Neural cell (in vitro differentiated cells): ENCODE measurements around the gene SP3.

ENCODE experiments used
- EP300 ChIP-seq: fragments of 450-650 bp; conservative IDR thresholded peaks from 2 replicates; pipeline ENCODE4 v1.6.1; 2014; ENCODE audit warnings: antibody characterized with exemption, mild to moderate bottlenecking, moderate library complexity; ENCODE audit not compliant: poor library complexity, severe bottlenecking
- EZH2 ChIP-seq: fragments of 200-600, 300-800 bp; shearing (Covaris generic), sonication (generic); IDR thresholded peaks from 2 replicates; pipeline ENCODE4 v1.6.1; 2014; ENCODE audit warnings: antibody characterized with exemption, low read length, borderline replicate concordance, mild to moderate bottlenecking; ENCODE audit not compliant: insufficient read depth, poor library complexity, severe bottlenecking
- MXI1 ChIP-seq: fragments of 450-650 bp; conservative IDR thresholded peaks from 2 replicates; pipeline ENCODE4 v1.6.1; 2014; ENCODE audit warnings: antibody characterized with exemption, mild to moderate bottlenecking; ENCODE audit not compliant: poor library complexity, severe bottlenecking
- POLR2AphosphoS5 ChIP-seq: IDR thresholded peaks from 2 replicates; pipeline ENCODE4 v1.6.1; 2012
- SMC3 ChIP-seq: fragments of 450-650 bp; conservative IDR thresholded peaks from 2 replicates; pipeline ENCODE4 v1.6.1; 2014; ENCODE audit warnings: antibody characterized with exemption, mild to moderate bottlenecking, moderate library complexity; ENCODE audit not compliant: poor library complexity
- TAF1 ChIP-seq: IDR thresholded peaks from 2 replicates; pipeline ENCODE4 v1.6.1; 2012; ENCODE audit warnings: low read depth
- TF ChIP-seq, protein P1 (sequence below): fragments of 450-650 bp; IDR thresholded peaks from 2 replicates; pipeline ENCODE4 v1.5.1; 2014; ENCODE audit warnings: antibody characterized with exemption, mild to moderate bottlenecking, moderate library complexity; ENCODE audit not compliant: poor library complexity, severe bottlenecking

DNA sequence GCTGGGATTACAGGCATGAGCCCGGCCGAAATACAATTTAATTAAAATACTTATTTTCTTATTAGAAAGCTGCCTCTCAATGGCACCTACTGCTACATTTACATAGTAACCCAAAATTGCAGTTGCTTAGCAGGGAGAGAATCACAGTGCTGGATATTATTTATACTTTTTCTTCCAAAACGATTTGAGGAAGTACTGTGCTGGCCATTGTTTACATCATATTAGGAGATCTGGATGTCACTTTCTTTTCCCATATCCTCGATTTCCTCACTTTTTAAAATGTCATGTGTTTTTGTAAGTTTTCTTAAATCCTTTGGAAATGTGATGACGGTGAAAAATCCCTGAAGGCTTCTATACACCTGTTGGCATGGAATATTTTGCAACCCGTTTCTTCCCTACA is 3.4 kb upstream of the SP3 start:
- TF ChIP-seq POLR2AphosphoS5: no peak
- TF ChIP-seq, protein P1, sequence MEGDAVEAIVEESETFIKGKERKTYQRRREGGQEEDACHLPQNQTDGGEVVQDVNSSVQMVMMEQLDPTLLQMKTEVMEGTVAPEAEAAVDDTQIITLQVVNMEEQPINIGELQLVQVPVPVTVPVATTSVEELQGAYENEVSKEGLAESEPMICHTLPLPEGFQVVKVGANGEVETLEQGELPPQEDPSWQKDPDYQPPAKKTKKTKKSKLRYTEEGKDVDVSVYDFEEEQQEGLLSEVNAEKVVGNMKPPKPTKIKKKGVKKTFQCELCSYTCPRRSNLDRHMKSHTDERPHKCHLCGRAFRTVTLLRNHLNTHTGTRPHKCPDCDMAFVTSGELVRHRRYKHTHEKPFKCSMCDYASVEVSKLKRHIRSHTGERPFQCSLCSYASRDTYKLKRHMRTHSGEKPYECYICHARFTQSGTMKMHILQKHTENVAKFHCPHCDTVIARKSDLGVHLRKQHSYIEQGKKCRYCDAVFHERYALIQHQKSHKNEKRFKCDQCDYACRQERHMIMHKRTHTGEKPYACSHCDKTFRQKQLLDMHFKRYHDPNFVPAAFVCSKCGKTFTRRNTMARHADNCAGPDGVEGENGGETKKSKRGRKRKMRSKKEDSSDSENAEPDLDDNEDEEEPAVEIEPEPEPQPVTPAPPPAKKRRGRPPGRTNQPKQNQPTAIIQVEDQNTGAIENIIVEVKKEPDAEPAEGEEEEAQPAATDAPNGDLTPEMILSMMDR: no peak
- no peak for TF ChIP-seq EP300
- TF ChIP-seq TAF1: no peak
- TF ChIP-seq EZH2: no peak
- TF ChIP-seq SMC3: no peak
- no peak for TF ChIP-seq MXI1
